Smooth muscle cell (in vitro differentiated cells): Measurements from ENCODE around the gene TSPAN9. TPM values are rescaled to one million over a fixed set of nuclear protein-coding genes. Genes with fewer than 3 reads are reported as not detected.

ENCODE experiments used
- DNase-seq: peaks from one replicate; lab custom pipeline; 2025; ENCODE audit not compliant: unreplicated experiment; lab: John Stamatoyannopoulos, UW
- H2AFZ ChIP-seq: fragments of 200-600 bp; sonication (generic); 2 replicates; pipeline ENCODE4 v1.6.0; 2016; ENCODE audit warnings: antibody characterized with exemption, low read depth, mild to moderate bottlenecking
- H3F3A ChIP-seq: fragments of 200-600 bp; sonication (generic); 2 replicates; pipeline ENCODE4 v1.6.0; 2017; ENCODE audit warnings: antibody characterized with exemption, low read depth
- H3K27ac ChIP-seq: fragments of 200-600 bp; sonication (generic); 2 replicates; pipeline ENCODE4 v1.5.1; 2016; ENCODE audit warnings: low read depth, mild to moderate bottlenecking
- H3K27me3 ChIP-seq: fragments of 200-600 bp; sonication (generic); 2 replicates; pipeline ENCODE4 v1.6.1; 2016; ENCODE audit warnings: low read depth, mild to moderate bottlenecking
- H3K36me3 ChIP-seq: fragments of 200-600 bp; sonication (generic); 2 replicates; pipeline ENCODE4 v1.5.1; 2016; ENCODE audit warnings: low read depth
- H3K4me1 ChIP-seq: fragments of 200-600 bp; sonication (generic); 2 replicates; pipeline ENCODE4 v1.5.1; 2016; ENCODE audit warnings: low read depth
- H3K4me2 ChIP-seq: fragments of 200-600 bp; sonication (generic); 2 replicates; pipeline ENCODE4 v1.6.0; 2016; ENCODE audit warnings: mild to moderate bottlenecking
- H3K4me3 ChIP-seq: fragments of 200-600 bp; sonication (generic); 2 replicates; pipeline ENCODE4 v1.5.1; 2016; ENCODE audit warnings: mild to moderate bottlenecking
- H3K79me2 ChIP-seq: fragments of 200-600 bp; sonication (generic); 2 replicates; pipeline ENCODE4 v1.6.0; 2016; ENCODE audit warnings: low read depth, mild to moderate bottlenecking
- H3K9ac ChIP-seq: fragments of 200-600 bp; sonication (generic); 2 replicates; pipeline ENCODE4 v1.6.0; 2016; ENCODE audit warnings: low read depth
- H3K9me3 ChIP-seq: fragments of 200-600 bp; sonication (generic); replicated peaks from 2 replicates; pipeline ENCODE4 v1.5.1; 2016; ENCODE audit warnings: low read depth
- H4K20me1 ChIP-seq: fragments of 200-600 bp; sonication (generic); 2 replicates; pipeline ENCODE4 v1.6.0; 2016; ENCODE audit warnings: low read depth
- WGBS: methylation state at CpG from one replicate; pipeline ENCODE4 v1.1.7; 2016; ENCODE audit warnings: low lambda C conversion rate; 5-methylcytosine and 5-hydroxymethylcytosine counted together
- polyA plus RNA-seq: library from polyadenylated mRNA; unstranded; fragments of >200 nt; fragmentation: Nextera tagmentation; extraction: Ambion mirVana; gene quantifications from 2 replicates; pipeline ENCODE4 v1.2.1, GENCODE V29; 2016
- total RNA-seq: library from RNA; depleted of rRNA; stranded (reverse); fragments of >200 nt; gene quantifications from 2 replicates; pipeline ENCODE4 v1.2.3, GENCODE V29; 2014
- TF ChIP-seq, protein P1 (sequence below): fragments of 200-600 bp; sonication (generic); IDR thresholded peaks from 2 replicates; pipeline ENCODE4 v1.5.1; 2017; ENCODE audit warnings: borderline replicate concordance, mild to moderate bottlenecking, antibody characterized with exemption; ENCODE audit not compliant: insufficient read depth, poor library complexity, severe bottlenecking

The TSPAN9 gene
- total and polyA plus RNA-seq, 2 experiments from 2014 or later, result 17.7 to 29.8 TPM

DNA sequence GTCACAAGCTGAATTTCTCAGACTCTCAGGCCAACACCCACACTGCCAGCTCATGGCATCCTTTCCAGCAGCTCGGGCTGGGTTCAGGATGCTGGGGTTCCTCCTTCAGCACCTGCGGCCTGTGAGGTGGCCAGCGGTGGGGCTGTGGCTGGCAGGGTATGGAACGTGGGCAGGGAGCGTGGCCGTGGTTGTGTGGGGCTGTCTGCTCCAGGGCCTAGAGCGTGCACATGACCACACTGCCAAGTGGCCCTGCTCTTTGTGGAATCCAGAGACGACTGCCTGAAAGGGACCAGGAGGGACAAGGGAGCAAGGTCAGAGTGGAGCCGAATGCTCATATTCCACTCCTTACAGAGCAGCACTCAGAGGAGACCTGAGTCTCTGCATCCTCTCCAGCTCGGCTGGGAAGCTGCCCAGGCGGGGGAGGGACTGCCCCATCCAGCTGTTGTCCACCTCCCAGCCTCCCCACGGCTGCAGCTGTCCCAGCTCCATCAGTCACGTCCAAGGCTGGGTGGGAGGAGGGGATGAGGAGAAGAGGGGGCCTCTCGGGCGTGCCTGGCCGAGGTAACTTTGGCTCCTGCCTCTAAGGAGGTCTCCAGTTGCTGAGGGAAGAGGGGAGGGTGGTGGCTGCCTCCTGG lies 71.3 kb downstream of the TSPAN9 start:
- no peaks in the 10 kb centered on the region for H3F3A ChIP-seq
- no peak overlapping the region for H3K27ac ChIP-seq
- H3K79me2 ChIP-seq, result peaks cover 20% of the 10 kb centered on the region
- H3K4me3 ChIP-seq, result no peak overlapping the region
- DNase-seq, result no peak
- H3K4me1 ChIP-seq, result peaks cover 13% of the 10 kb centered on the region
- H3K9ac ChIP-seq, result no peak overlapping the region
- no peaks in the 10 kb centered on the region for H3K9me3 ChIP-seq
- H3K27me3 ChIP-seq, result no peaks in the 10 kb centered on the region
- WGBS, result 83% methylated on average over 16 of the region's 16 CpGs
- no peaks in the 10 kb centered on the region for H3K36me3 ChIP-seq
- TF ChIP-seq, protein P1, sequence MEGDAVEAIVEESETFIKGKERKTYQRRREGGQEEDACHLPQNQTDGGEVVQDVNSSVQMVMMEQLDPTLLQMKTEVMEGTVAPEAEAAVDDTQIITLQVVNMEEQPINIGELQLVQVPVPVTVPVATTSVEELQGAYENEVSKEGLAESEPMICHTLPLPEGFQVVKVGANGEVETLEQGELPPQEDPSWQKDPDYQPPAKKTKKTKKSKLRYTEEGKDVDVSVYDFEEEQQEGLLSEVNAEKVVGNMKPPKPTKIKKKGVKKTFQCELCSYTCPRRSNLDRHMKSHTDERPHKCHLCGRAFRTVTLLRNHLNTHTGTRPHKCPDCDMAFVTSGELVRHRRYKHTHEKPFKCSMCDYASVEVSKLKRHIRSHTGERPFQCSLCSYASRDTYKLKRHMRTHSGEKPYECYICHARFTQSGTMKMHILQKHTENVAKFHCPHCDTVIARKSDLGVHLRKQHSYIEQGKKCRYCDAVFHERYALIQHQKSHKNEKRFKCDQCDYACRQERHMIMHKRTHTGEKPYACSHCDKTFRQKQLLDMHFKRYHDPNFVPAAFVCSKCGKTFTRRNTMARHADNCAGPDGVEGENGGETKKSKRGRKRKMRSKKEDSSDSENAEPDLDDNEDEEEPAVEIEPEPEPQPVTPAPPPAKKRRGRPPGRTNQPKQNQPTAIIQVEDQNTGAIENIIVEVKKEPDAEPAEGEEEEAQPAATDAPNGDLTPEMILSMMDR, result no peak
- peaks cover 80% of the 10 kb centered on the region for H4K20me1 ChIP-seq
- H2AFZ ChIP-seq, result no peak overlapping the region
- H3K4me2 ChIP-seq, result no peak overlapping the region

DNA sequence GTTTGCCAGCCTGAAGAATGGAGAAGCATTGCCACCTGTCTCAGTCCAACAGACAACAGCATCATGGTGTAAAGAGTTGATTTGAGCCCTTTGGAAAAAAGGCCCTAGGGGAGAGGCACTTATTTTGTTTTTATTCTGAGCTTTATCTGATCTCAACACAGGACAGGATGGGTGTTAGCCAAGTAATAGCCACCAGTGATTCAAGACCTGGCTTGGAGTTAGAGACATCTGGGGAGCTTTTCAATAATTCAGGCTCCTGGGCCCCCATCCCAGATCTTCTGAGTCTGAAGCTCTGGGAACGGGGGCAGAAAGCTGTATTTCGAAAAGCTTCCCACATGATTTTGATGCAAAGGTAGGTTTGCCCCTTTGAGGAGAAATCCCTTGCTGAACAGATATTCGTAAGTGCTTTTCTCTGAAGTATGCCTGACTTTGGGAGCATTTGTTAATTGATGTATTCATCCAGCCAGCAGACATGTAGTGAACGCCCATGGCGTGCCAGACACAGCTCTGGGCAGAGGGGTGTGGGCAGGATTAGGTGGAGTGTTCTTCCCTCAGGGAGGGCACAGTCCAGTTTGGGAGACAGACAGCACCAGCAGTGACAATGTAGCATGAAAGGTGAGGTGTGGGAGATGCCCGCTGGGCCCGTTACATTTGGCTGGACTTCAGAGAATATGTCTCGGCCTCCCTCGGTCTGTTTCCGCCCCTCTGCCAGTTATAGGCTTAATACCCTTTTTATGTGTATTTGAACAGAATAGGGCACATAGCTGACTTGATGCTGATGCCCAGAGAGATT lies 72.5 kb downstream of the TSPAN9 start:
- Histone ChIP-seq H3K79me2 (peaks cover 17% of the 10 kb centered on the region), H3K4me3 (no peak overlapping the region), H3K9ac (no peak overlapping the region), H3K36me3 (no peaks in the 10 kb centered on the region), H3K9me3 (no peaks in the 10 kb centered on the region), H3K27me3 (no peaks in the 10 kb centered on the region), H3K4me1 (peaks cover 13% of the 10 kb centered on the region), H3F3A (no peaks in the 10 kb centered on the region), H2AFZ (no peak overlapping the region), H3K27ac (no peak overlapping the region), H3K4me2 (no peak overlapping the region), H4K20me1 (peaks cover 80% of the 10 kb centered on the region)
- 93% methylated on average over 10 of the region's 10 CpGs for WGBS
- TF ChIP-seq, protein P1, result no peak
- DNase-seq, result no peak

DNA sequence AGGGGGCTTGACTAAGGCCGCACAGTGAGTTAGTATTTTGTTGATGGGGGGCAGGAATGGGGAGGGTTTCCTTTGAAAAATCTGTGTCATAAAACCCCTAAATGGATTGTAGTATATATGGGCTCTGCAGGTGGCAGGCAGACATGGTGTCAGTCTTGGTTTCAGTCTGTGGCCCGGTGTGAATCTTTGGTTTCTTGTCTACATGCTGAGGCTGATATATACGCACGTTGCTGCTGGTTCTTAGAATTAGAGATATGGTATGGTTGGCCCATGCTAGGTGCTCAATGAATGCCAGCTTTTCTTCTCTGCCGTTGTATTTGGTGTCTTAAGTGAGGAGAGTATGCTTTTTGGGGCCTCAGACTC lies 73.1 kb downstream of the TSPAN9 start:
- no peak for DNase-seq
- Histone ChIP-seq H3K9ac (no peak overlapping the region), H3K9me3 (no peaks in the 10 kb centered on the region), H3K36me3 (no peaks in the 10 kb centered on the region), H3K27me3 (no peaks in the 10 kb centered on the region), H3K4me1 (peaks cover 13% of the 10 kb centered on the region), H3K27ac (no peak overlapping the region), H4K20me1 (peaks cover 80% of the 10 kb centered on the region), H3F3A (no peaks in the 10 kb centered on the region), H3K4me2 (no peak overlapping the region), H3K4me3 (no peak overlapping the region), H3K79me2 (peaks cover 19% of the 10 kb centered on the region), H2AFZ (no peak overlapping the region)
- 91% methylated on average over 5 of the region's 5 CpGs for WGBS
- TF ChIP-seq, protein P1, result no peak
